D721Med (cell line): ENCODE results near the gene ARHGAP32.
"Not testable (repeated sequence)": the region's sequence is repeated elsewhere in the genome, so short reads cannot be mapped to it uniquely, and the experiment has no call there.

Experiments
- DNase-seq: peaks from one replicate; pipeline ENCODE4 v3.0.0; 2011; ENCODE audit warnings: low spot score; ENCODE audit not compliant: insufficient read length
- FAIRE-seq: peaks from 2 replicates; lab custom pipeline; 2011; peaks lifted over from hg19 to GRCh38; lab: Jason Lieb, UNC
- TF ChIP-seq, protein P1 (sequence below): IDR thresholded peaks from 2 replicates; pipeline ENCODE4 v1.5.1; 2012; ENCODE audit warnings: mild to moderate bottlenecking, control low read depth; ENCODE audit not compliant: insufficient read depth; ENCODE audit errors: missing control alignments

ARHGAP32 gene

DNA sequence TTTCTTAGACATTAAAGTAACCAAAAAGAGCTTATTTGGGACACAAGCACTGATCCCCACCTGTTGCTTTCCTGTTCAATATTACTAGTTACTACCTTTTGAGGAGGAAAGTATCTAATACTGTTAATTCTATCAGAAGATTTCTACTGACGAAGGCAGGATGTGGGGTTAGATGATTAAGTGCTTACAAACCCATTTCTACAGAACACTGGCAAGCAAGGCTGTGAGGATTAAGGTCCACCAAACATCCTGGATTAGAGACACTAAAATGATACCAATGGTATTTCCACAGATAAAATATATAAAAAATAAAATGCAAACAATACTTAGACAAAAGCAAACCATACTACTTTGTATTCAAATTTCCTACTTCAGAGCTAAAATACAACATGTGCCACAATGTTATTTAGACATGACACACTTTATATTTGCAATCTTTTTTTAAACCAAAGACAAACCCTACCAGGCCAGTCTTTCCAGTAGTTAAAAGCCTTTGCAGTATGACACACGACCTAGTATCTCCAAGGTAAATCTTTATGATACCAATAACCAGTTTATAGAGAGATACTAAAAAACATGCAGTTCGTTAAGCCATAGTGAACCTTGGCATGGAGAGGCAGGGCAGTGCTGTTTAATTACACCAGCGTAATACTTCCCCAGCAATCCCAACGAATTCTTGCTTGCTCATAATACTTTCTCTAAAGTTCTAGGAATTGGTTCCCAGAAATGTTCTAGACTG, 178.2 kb downstream of the ARHGAP32 start:
- TF ChIP-seq, protein P1, sequence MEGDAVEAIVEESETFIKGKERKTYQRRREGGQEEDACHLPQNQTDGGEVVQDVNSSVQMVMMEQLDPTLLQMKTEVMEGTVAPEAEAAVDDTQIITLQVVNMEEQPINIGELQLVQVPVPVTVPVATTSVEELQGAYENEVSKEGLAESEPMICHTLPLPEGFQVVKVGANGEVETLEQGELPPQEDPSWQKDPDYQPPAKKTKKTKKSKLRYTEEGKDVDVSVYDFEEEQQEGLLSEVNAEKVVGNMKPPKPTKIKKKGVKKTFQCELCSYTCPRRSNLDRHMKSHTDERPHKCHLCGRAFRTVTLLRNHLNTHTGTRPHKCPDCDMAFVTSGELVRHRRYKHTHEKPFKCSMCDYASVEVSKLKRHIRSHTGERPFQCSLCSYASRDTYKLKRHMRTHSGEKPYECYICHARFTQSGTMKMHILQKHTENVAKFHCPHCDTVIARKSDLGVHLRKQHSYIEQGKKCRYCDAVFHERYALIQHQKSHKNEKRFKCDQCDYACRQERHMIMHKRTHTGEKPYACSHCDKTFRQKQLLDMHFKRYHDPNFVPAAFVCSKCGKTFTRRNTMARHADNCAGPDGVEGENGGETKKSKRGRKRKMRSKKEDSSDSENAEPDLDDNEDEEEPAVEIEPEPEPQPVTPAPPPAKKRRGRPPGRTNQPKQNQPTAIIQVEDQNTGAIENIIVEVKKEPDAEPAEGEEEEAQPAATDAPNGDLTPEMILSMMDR: no peak
- FAIRE-seq (no peak), DNase-seq (no peak)

DNA sequence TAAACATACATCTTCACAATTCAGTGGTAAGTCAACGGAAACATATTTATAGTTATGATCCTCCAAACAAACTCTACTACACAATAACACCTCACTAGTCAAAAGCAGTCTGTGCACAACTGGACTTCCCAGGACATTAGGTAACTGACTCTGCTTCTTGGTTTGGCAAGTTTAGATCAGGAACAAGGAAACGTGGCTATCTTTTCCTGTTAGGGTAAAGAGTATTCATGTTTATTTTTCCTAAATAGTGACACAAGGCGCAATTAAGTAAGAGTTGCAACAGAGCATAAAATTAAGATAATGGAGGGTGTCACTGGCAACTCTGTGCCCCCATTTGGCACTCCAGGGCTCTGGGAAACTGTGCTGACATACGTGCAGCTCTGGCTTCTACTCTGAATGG, 179.2 kb downstream of the ARHGAP32 start:
- FAIRE-seq: no peak
- DNase-seq: no peak
- TF ChIP-seq, protein P1: no peak

DNA sequence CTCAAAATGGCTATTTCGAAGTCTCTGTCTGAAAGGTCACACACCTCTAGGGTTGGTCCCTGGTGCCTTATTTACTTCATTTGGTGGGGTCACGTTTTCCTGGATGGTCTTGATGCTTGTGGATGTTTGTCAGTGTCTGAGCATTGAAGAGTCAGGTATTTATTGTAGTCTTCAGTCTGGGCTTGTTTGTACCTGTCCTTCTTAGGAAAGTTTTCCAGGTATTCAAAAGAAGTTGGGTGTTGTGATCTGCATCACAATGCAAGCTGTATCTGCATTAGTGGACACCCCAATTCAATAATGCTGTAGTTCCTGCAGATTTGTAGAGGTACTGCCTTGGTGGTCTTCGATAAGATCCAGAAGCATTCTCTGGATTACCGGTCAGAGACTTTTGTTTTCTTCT, 186.0 kb downstream of the ARHGAP32 start:
- FAIRE-seq: no peak
- TF ChIP-seq, protein P1: no peak
- DNase-seq: no peak

DNA sequence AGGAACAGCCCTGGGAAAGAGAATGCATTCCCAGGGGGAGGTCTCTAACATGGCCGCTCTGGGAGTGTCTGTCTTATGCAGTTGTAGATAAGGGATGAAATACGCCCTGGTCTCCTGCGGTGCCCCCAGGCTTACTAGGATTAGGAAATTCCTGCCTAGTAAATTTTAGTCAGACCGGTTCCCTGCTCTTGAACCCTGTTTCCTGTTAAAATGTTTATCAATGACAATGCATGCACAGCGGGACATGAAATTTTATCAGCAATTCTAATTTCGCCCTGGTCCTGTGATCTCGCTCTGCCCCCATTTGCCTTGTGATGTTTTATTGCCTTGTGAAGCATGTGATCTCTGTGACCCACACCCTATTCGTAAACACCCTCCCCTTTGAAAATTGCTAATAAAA, 193.0 kb downstream of the ARHGAP32 start:
- not testable (repeated sequence) for FAIRE-seq, DNase-seq

DNA sequence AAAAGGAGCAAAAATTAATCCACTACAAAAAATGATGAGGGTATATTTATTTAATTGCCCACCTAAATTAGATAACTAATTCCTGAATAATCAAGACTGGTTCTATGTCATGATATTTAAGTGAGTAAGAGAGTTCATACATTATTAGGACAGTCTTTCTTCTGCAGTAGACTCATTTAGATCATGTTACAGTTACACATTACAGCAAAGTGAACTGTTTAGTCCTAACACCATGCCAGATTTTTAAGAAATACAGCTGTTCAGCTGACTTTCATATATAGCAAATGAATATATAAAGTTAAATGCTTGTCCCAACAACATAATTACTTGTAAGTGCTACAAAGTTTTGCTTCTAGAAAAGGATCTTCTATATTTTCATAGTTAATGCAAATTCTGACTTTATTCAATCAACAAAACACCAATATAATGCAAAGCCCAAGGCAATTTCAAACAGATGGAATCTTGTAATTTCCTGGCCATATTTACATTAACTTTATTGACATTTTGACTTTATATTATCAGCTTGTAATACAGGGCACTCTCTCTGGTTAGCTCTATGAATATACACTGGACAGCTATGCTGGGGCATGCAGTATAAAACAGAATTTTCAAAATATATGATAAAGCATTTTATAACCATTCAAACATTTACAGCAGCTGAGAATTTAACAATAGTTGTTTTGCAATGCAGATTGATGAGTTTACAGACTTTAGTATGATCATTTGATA, 203.7 kb downstream of the ARHGAP32 start:
- TF ChIP-seq, protein P1: no peak
- FAIRE-seq (peak; percentile 25), DNase-seq (no peak)

DNA sequence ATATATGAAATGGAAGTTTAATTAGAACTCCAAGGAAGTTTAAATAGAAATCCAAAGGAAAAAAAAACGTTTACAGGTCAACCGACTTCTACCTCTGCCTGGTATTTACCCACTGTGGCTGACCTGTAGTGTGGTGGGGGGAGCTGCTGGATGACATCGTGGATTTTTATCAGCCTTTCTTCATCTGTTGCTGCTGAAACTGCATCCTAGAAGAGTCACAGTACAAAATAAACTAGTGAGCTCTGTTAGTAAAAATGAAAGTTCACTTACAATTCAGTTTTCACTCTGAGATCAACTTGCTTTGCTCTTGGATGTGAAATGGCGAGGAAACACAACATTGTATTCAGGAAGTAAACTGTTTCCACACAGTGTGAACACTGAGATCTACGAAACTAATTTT, 206.2 kb downstream of the ARHGAP32 start:
- DNase-seq (no peak), FAIRE-seq (no peak)
- TF ChIP-seq, protein P1: no peak

DNA sequence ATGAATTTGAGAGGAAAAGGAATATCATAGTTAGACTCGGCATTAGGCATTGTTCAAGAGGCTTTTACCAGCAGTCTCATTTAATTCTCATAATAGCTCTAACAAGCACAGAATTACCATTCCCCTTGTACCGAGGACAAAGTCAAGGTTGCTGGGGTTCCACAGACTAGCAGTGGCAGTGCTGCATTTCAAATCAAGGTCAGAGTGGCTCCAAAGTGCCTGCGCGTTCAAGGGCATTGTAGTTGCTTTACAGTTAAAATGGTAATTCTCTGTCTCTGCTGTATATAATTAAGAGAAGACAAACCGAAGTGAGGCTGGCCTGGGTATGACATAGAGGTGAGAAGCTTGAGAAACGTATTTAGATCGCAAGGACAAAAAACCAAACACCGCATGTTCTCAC, 209.1 kb downstream of the ARHGAP32 start:
- TF ChIP-seq, protein P1: no peak
- FAIRE-seq (no peak), DNase-seq (no peak)
